ENCODE data around the gene SETD6. TPM values are rescaled to one million over a fixed set of nuclear protein-coding genes. Genes with fewer than 3 reads are reported as not detected.

Gene SETD6
- total RNA-seq: 9.8 and 12.6 TPM in 2 replicates

DNA sequence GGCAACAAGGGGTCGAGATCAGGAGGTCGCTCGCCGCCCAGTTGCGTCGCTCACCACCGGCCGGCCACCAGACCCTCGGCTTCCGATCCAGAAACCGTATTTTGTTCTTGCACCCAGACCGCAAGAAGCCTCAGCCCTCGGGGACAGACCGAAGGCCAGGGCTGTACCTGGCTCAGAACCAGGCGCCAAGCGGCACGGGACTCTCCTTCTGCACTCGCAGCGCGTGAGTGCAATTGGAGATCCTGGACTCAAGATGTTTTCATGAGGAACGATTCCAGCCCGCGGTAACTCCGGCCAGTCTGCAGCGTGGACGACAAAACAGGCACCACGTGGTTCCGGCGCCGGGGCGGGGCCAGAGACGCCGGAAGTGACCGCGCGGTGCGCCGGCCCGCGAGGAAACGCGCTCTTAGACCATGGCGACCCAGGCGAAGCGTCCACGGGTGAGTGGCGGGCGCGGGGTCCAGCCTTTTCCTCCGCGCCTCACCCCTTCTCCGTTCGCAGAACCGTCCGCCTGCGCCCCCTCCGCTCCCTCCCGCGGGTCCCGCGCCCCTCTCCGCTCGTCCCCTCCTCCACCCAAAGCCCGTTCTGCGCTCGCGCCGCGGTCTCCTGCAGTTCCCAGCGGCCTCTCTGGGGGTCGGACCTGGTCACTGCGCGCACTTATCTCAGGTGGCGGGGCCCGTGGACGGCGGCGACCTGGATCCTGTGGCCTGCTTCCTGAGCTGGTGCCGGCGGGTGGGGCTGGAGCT lies at the start of gene SETD6:
SETD6 (plus strand) TSS at position 393 of the 746 bp plus-strand sequence; CDS start at position 414, 21 bp downstream.

GRCh38 chr16:58499615-58500351 lies 15.5 kb upstream of the SETD6 start, which contains the start of gene NDRG4:
Gene NDRG4, plus strand, starts transcription at chr16:58500143. Its CDS starts 106 bp downstream, at chr16:58500249.

Other genes with a start within 250 kb of the SETD6 start
- not detected in 2 replicates for gene PRSS54, start 220.5 kb upstream of the SETD6 start, total RNA-seq
- gene GINS3, start 123.0 kb upstream of the SETD6 start, total RNA-seq: 0.92 and 1.3 TPM in 2 replicates
- 8.7 and 19.8 TPM in 2 replicates for gene NDRG4, start 15.4 kb upstream of the SETD6 start, total RNA-seq
- 94.5 and 129 TPM in 2 replicates for gene CNOT1, start 114.3 kb downstream of the SETD6 start, total RNA-seq
- 26.6 and 38.3 TPM in 2 replicates for gene SLC38A7, start 169.3 kb downstream of the SETD6 start, total RNA-seq
- gene GOT2, start 218.8 kb downstream of the SETD6 start, total RNA-seq: 27.0 and 27.6 TPM in 2 replicates